Measurements from ENCODE around the gene MEIS3.
"Not testable (repeated sequence)": the region's sequence is repeated elsewhere in the genome, so short reads cannot be mapped to it uniquely, and the experiment has no call there.

MEIS3 gene

DNA sequence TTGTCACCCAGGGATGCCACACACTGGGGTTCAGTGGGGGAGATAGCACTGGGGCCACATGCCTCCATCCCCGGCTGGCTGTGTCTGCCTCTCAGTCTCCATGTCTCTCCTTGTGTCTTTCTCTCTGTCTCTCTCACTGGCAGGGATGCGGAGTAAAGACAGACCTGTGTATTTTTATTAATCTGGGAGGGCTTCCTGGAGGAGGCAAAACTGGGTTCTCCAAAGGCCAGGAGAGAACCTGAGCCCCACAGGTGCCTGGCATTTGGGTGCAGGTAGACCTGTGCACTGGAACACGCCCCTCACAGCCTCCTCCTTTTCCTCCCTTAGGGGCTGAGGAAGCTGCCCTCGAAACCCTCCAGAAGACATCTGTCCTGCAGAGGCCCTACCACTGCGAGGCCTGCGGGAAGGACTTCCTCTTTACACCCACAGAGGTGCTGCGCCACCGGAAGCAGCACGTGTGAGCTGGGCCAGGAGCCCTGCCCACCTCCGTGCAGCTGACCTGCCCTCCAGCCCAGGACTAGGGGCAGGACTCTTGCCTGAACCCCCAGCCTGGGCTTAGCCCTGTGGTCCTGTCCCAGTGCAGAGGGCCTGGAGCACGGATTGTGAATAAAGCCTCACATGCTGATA is 37.6 kb downstream of the MEIS3 start:
- no peak for DNase-seq

DNA sequence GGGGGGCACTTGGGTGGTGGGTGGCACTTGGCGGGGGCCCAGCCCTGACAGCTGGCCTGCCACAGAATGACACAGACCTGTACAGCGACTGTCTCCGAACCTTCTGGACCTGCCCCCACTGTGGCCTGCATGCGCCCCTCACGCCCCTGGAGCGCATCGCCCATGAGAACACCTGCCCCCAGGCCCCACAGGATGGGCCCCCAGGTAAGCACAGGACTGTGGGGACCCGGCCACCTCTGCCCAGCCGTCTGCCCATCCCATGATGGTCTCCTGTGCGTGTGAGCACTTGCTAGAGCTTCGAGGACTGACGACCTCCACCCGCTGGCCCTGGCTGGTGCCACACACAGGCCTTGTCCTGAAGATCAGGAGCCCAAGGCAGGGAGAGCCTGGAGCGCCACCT is 38.2 kb downstream of the MEIS3 start:
- no peak for DNase-seq

- DNase-seq = no peak
Observed at GRCh38 chr19:47380559-47380958, 38.8 kb downstream of the MEIS3 start.

DNA sequence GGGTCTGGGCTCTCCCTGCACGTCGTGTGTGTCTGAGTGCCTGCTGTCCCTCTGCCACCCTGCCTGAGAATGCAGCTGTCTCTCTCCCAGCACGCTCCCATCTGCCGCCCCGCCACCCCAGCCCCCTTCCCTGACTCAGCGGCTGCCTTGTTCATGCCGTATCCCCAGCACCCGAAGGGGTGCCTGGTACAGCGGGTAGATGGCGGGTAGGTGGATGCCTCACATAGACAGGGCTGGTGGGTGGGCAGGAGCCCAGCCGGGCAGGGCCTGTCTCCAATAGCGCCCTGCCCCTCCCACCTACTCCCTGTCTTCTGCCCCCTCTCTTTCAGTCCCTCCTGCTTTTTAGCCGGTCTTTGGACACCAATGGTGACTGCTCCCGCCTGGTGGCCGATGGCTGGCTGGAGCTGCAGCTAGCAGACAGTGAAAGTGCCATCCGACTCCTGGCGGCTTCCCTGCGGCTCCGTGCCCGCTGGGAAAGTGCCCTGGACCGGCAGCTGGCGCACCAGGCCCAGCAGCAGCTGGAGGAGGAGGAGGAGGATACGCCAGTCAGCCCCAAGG is 39.9 kb downstream of the MEIS3 start:
- DNase-seq = no peak

GRCh38 chr19:47378246-47378645 is 41.1 kb downstream of the MEIS3 start:
- no peak for DNase-seq

DNA sequence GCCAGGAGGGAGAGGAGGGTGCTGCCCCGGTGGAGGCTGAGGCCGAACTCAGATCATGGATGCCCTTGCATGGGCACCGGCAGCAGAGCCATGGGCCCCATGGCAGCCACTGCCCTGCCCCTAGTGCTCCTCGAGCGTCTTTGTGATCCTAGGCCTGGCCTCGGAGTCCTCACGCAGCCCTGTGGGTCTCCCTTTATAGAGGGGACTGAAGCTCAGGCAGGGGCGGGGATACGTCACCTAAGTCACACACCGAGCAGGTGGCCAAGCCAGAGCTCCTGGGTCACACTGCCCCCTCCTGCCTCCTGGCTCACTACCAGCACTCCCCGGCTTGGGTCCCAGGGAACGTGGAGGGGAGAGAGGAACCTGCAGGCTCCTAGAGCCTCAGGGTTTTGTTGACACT is 41.5 kb downstream of the MEIS3 start:
- no peak for DNase-seq

DNA sequence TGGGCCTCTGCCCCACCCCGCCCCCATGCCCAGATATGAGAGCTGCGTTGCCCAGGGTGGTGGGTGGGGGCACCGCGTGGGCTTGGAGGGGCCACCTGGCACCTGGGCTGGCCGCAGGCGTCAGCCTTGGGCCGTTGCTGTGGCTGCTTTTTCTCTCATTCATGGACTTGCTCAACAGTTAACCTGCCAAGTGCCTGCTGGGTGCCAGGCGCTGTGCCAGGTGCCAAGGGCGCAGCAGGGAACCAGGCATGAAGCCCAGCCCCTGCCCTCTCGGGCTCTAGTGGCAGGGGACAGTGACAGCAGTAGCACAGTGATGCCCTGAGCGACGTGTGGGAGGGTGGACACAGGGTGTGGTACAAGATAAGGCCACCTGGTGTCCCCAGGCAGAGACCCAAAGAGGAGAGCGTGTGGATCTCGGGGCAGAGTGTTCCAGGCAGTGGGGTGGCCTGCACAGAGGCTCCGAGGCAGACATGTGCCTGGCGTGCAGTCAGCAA is 42.1 kb downstream of the MEIS3 start:
- no peak for DNase-seq

DNA sequence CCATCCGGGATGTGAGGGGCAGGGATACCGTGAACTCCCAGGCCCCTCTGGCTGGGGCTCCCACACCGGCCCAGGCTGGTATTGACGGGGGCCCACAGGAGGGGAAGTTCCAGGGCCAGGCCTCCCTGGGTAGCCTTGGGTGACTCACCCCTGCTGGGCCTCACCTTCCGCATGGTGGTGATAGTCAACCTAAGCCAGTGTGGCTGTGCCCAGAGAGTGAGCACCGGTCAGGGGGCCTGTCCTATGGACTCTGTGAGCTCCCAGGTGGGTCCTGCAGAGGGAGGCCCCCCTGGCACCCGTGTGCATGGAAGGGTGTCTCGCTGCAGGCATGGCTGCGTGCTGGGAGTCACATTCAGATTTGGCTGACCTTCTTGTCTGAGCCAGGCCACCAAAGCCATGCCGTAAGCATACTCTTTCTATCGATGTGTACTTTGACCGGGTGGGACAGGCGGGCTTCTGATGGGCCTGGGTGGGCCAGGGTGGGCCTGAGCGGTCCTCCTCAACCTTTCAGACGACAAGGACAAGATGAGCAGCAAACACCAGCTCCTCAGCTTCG is 42.7 kb downstream of the MEIS3 start:
- no peak for DNase-seq

DNA sequence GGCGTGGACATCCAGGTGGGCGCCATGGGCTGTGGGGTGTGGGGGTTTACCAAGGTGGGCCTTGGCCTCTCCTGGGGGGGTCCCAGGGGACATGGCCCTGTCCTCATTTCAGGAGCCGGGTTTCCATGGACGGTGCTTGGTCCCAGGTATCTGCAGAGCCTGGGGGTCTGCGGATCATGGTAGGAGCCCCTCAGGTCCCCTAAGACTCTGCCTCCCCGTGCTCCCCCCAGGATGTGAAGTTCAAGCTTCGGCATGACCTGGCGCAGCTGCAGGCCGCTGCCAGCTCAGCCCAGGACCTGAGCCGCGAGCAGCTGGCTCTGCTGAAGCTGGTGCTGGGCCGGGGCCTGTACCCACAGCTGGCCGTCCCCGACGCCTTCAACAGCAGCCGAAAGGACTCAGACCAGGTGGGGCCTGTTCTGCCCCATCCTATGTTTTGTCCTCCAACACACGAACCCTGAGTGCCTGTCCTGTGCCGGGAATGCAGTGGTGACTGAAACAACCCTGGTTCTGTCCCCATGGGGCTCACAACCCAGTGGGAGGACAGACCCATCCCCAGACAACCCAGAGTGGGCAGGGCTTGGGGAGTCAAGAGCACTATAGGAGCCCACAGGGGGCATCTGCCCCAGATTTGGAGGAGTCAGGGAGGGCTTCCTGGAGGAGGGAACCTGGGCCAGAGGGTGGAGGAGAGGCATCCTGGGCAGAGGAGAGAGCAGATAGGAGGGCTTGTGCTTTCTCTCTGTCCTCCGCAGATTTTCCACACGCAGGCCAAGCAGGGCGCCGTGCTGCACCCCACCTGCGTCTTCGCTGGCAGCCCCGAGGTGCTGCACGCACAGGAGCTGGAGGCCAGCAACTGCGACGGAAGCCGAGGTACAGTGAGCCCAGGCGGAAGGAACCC is 43.4 kb downstream of the MEIS3 start:
- no peak for DNase-seq

DNA sequence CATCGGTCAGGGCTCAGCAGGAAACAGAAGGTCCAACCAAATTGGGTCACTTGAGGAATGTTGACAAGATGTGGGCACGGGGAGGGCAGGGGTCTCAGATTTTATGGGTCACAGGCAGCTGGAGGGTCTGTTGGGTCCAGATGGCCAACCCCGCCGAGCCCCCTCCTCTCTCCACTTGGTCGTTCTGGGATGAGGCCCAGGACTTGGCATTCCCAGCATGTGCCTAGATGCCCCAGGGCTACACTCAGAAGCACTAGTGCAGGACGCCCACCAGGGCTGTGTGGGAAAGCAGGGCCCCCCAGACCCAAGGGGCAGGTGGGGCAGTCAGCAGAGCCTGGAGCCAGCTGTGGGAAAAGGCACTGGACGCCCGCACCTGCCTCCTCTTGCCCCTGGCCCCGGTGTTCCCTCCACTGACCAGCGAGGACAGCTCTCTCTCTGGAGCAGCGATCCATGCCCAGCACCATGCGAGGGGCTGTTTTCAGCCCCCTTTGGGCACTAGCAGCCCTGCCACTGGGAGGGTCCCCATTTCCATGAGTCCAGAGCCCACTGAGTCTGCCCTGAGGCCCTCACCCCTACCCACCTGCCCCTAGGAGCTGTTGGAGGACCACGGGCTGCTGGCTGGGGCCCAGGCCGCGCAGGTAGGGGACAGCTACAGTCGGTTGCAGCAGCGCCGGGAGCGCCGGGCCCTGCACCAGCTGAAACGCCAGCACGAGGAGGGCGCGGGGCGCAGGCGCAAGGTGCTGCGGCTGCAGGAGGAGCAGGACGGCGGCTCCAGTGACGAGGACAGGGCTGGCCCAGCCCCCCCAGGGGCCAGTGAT is 44.2 kb downstream of the MEIS3 start:
- DNase-seq = no peak

DNA sequence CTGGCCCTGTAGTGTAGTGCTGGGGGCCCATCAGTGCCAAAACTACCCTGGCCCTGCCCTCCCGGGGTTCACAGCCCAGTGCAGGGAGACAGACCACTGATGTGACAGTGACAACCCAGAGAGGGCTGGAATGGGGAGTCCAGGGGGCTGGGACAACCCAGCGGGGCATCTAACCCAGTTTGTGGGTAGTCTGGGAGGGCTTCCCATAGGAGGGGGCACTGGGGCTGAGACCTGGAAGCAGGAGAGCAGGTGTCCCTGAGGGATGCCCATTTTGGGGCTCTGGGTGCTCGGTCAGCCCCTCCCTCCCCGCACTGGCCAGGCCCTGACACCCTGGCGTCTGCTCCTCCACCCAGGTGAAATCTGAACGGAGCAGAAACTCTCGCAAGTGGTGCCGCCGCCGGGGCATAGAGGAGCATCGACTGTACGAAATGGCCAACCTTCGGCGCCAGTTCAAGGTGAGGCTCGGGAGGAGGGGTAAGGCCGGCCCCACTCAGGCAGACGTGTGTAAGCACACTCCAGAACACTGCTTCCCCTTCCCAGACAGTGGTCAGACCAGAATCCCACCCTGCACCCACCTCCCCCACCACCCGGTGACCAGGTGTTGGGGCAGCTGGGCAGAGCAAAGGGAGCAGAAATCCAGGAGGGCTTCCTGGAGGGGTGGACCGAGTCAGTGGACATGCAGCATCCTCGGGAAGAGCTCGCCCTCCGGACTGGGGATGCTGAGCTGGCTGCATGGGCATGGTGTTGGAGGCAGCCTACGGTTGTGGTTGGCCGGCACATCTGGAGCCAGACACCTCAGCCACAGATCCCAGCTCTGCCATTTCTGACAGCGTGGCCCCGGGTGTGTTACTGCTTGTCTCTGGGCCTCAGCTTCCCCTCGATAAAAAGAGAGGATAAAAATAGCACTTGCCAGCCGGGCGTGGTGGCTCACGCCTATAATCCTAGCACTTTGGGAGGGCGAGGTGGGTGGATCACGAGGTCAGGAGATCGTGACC is 45.8 kb downstream of the MEIS3 start:
- DNase-seq = no peak

DNA sequence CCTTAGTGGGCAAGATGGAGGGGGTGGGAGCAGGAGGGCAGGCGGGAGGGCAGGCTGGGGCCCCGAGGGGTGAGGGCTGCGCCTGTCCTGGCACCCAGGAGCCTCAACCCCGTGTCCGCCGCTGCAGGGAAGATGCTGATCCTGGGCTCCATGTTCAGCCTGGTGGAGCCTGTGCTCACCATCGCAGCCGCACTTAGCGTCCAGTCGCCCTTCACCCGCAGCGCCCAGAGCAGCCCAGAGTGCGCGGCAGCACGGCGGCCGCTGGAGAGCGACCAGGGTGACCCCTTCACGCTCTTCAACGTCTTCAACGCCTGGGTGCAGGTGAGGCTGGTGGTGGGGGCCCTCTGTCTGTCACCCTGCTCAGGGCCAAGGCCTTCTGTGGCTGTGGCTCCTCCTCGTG is 46.7 kb downstream of the MEIS3 start:
- no peak for DNase-seq

GRCh38 chr19:47371261-47371660 is 48.1 kb downstream of the MEIS3 start:
- DNase-seq = no peak

DNA sequence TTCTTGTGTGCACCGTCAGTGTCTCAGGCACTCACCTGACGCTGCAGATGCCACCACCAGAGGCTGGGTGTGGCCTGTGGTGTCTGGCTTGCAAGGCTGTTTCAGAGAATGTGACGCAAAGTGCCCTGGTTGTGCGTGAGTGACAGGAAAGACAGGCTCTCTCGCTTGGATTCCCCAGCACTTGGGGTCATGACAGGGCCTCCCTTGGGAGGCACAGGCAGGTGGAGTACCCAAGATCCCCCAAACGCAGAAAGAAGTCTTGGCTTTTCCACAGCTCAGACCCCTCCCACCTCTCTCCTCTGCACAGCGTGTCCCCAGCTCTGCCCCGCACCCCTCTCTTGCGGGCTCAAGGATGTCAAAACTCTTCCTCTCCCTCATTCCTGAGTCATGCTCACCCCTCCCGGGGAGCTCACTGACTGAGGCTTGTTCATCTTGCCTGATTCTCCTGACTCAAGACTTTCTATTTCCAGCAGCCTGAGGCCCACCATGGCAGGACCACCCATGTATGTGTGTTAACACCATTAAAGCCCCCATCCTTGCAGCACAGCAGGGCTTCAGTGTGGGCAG is 49.2 kb downstream of the MEIS3 start:
- DNase-seq = no peak

DNA sequence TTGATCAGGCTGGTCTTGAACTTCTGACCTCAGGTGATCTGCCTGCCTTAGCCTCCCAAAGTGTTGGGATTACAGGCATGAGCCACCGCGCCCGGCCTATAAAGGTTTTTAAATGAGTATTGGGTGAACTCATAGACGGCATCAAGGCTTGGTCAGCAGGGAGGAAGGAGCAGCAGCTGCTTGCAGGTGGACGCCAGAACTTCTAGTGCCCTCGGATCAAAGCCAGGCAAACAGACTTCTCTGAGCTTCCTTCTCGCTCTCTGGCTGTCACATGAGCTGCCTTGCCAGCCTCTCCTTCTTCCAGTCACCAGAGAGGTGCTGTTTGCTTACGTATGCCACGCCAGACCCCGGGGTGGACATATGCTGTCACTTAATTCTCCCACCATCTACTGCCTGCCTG is 53.9 kb downstream of the MEIS3 start:
- not testable (repeated sequence) for DNase-seq

- no peak for DNase-seq
Observed at GRCh38 chr19:47363758-47364531, 55.4 kb downstream of the MEIS3 start.

- DNase-seq = no peak
Observed at GRCh38 chr19:47362321-47362720, 57.0 kb downstream of the MEIS3 start.

- no peak for DNase-seq
Observed at GRCh38 chr19:47358936-47359335, 60.4 kb downstream of the MEIS3 start.

- DNase-seq = no peak
Observed at GRCh38 chr19:47357788-47358680, 61.3 kb downstream of the MEIS3 start.

All from NCI-H1048 (cell line).